Parathyroid adenoma (tissue), 2 donors: ENCODE data around the gene VPS13D.

Experiments used
- H2AFZ ChIP-seq: fragments of 300-600 bp; sonication (generic); one replicate; pipeline ENCODE4 v1.7.0; 2017; ENCODE audit warnings: antibody characterized with exemption, mild to moderate bottlenecking
- H3K27ac ChIP-seq: fragments of 300-600 bp; sonication (generic); one replicate; pipeline ENCODE4 v1.7.0; 2017
- H3K27me3 ChIP-seq: fragments of 300-600 bp; sonication (generic); one replicate; pipeline ENCODE4 v1.7.0; 2017; ENCODE audit warnings: low read length; ENCODE audit not compliant: control insufficient read depth, insufficient read depth
- H3K36me3 ChIP-seq: fragments of 300-600 bp; sonication (generic); one replicate; pipeline ENCODE4 v1.7.0; 2017; ENCODE audit warnings: low read length; ENCODE audit not compliant: control insufficient read depth, insufficient read depth
- H3K4me1 ChIP-seq: fragments of 300-600 bp; sonication (generic); one replicate; pipeline ENCODE4 v1.7.0; 2017; ENCODE audit warnings: control low read depth
- H3K4me2 ChIP-seq: fragments of 300-600 bp; sonication (generic); one replicate; pipeline ENCODE4 v1.7.0; 2017; ENCODE audit warnings: low read length
- H3K4me3 ChIP-seq: fragments of 300-600 bp; sonication (generic); one replicate; pipeline ENCODE4 v1.7.0; 2017; ENCODE audit warnings: low read depth, low read length
- H3K79me2 ChIP-seq: fragments of 300-600 bp; sonication (generic); one replicate; pipeline ENCODE4 v1.7.0; 2017; ENCODE audit warnings: control low read depth
- H3K9ac ChIP-seq: fragments of 300-600 bp; sonication (generic); one replicate; pipeline ENCODE4 v1.7.0; 2017; ENCODE audit warnings: mild to moderate bottlenecking
- H3K9me3 ChIP-seq: fragments of 300-600 bp; sonication (generic); one replicate; pipeline ENCODE4 v1.7.0; 2017; ENCODE audit warnings: low read length; ENCODE audit not compliant: control insufficient read depth
- TF ChIP-seq, protein P1 (sequence below): fragments of 300-600 bp; sonication (generic); IDR thresholded peaks from one replicate; pipeline ENCODE4 v1.7.0; 2017; ENCODE audit warnings: antibody characterized with exemption, mild to moderate bottlenecking
- donor health status: primary hyperparathyroidism.

Gene VPS13D

DNA sequence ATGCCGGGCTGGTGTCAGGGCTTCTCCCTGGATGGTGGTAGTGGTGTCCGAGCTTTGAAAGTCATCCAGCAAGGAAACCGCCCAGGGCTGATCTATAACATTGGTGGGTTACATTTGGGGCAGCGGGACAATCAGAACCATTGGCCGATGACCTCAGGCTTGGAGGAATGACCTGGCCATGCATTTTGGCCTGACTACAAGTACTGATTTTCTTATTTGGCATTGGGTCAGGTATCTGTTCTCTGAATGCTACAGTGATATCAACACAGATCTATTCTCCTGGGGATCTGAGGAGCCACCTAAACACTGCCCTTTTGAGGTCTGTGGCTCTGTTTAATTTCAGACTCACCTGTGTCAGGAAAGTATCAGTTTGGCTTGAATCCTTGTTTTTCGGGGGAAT lies 128.7 kb downstream of the VPS13D start:
- Histone ChIP-seq H3K27me3 (no peaks in the 10 kb centered on the region), H3K9ac (no peak overlapping the region), H2AFZ (no peak overlapping the region), H3K9me3 (no peaks in the 10 kb centered on the region), H3K27ac (no peak overlapping the region), H3K79me2 (no peaks in the 10 kb centered on the region), H3K4me2 (no peak overlapping the region), H3K36me3 (no peaks in the 10 kb centered on the region), H3K4me3 (no peak overlapping the region), H3K4me1 (no peaks in the 10 kb centered on the region)
- TF ChIP-seq, protein P1, sequence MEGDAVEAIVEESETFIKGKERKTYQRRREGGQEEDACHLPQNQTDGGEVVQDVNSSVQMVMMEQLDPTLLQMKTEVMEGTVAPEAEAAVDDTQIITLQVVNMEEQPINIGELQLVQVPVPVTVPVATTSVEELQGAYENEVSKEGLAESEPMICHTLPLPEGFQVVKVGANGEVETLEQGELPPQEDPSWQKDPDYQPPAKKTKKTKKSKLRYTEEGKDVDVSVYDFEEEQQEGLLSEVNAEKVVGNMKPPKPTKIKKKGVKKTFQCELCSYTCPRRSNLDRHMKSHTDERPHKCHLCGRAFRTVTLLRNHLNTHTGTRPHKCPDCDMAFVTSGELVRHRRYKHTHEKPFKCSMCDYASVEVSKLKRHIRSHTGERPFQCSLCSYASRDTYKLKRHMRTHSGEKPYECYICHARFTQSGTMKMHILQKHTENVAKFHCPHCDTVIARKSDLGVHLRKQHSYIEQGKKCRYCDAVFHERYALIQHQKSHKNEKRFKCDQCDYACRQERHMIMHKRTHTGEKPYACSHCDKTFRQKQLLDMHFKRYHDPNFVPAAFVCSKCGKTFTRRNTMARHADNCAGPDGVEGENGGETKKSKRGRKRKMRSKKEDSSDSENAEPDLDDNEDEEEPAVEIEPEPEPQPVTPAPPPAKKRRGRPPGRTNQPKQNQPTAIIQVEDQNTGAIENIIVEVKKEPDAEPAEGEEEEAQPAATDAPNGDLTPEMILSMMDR: no peak

DNA sequence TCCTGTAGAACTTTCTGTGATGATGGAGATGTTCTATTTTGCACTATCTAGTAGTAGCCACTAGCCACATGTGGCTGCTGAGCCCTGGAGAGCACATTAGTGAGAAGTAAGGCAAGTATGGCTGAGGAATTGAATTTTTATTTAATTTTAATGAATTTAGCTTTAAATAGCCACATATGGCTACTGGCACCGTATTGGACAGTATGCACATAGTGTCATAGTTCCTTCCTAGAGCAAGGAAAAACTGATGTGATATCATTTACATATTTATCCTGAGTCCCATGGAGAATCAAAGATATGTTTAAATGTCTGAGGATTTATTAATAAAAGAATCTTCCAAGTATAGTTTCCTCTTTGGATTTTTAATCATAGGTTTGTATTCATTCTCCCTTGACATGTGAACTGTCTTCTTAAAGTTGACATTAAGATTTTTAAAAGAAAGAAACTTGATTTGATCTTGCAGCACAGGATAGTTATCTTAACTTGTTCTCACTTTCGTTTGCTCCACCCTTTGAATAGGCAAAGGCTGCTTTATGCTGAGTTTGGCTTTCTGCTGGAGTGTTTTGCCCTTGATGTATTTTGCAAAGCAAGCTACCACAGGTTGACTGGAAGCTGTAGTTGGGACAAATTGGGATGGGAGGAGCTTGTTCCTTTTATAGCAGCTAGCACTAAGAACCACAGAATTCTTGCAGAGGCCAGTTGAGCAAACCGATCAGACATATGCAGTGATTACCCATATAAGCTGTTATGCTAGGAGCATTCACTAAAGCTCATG lies 129.7 kb downstream of the VPS13D start:
- Histone ChIP-seq H3K27ac (no peak overlapping the region), H3K4me3 (no peak overlapping the region), H3K27me3 (no peaks in the 10 kb centered on the region), H3K9me3 (no peaks in the 10 kb centered on the region), H2AFZ (no peak overlapping the region), H3K36me3 (no peaks in the 10 kb centered on the region), H3K79me2 (no peaks in the 10 kb centered on the region), H3K4me1 (no peaks in the 10 kb centered on the region), H3K9ac (no peak overlapping the region), H3K4me2 (peak overlapping the region; percentile 52)
- TF ChIP-seq, protein P1: no peak

DNA sequence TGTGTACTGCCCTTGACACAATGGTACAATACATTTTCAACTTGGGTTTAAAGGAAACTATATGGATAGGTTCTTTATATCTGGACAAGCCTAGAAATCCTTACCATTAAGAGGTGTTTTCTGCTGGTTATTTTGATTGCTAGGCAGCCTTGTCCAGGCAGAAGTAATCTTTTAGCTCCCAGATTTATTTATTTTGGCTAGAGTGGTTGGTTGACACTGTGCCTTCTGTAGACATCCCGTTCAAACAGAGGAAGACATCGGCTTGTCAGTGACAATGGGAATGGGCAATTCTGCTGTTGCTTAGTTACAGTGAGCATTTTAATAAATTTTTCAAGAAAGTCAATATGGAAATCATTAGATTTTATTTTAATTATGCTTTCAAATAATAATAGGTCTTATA lies 138.8 kb downstream of the VPS13D start:
- Histone ChIP-seq H3K9me3 (no peaks in the 10 kb centered on the region), H3K27me3 (no peaks in the 10 kb centered on the region), H3K9ac (no peak overlapping the region), H3K27ac (no peak overlapping the region), H3K4me1 (no peaks in the 10 kb centered on the region), H3K4me2 (no peak overlapping the region), H3K79me2 (no peaks in the 10 kb centered on the region), H3K36me3 (no peaks in the 10 kb centered on the region), H3K4me3 (no peak overlapping the region), H2AFZ (no peak overlapping the region)
- TF ChIP-seq, protein P1: no peak

DNA sequence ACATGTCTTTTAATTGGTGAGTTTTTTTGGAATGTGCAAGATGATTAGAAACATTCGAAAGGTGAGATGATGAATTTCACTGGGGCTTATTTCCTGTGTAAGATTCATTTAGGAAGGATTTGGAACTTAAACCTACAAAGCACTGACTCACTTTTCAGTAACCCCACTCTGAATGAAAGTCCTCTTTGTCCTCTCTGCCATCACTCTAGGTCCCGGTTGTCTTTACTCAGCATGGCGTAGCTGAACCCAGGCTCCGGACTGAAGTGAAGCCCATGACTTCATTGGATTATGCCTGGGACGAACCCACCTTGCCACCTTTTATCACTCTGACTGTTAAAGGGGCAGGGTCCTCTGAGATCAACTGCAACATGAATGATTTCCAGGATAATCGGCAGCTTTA lies 139.4 kb downstream of the VPS13D start:
- Histone ChIP-seq H3K27me3 (no peaks in the 10 kb centered on the region), H3K4me3 (no peak overlapping the region), H3K9ac (no peak overlapping the region), H3K4me2 (no peak overlapping the region), H2AFZ (no peak overlapping the region), H3K36me3 (no peaks in the 10 kb centered on the region), H3K9me3 (no peaks in the 10 kb centered on the region), H3K79me2 (no peaks in the 10 kb centered on the region), H3K4me1 (no peaks in the 10 kb centered on the region), H3K27ac (no peak overlapping the region)
- TF ChIP-seq, protein P1: no peak
